H1 (cell line): ENCODE data around the gene FCHO1. TPM values are rescaled to one million over a fixed set of nuclear protein-coding genes. Genes with fewer than 3 reads are reported as not detected.

Experiments used
- CTCF ChIA-PET: fragments of 300-600 bp; sonication (Branson Sonifier 250); formaldehyde crosslinking; loops from one replicate; lab custom pipeline; 2021; ENCODE audit not compliant: partially characterized antibody; lab: Charles Lee
- POLR2A ChIA-PET: fragments of 300-600 bp; sonication (Branson Sonifier 250); formaldehyde crosslinking; loops from one replicate; lab custom pipeline; 2021; ENCODE audit warnings: inconsistent platforms; ENCODE audit not compliant: partially characterized antibody; lab: Charles Lee
- DNase-seq, 2 experiments: peaks; one replicate each; pipeline versions ENCODE4 v3.0.0 to v3.0.0-alpha.2; 2010 to 2022; ENCODE audit warnings: low spot score in 2 of 2, low read depth in 1 of 2, mixed read lengths in 1 of 2
- FAIRE-seq: peaks from 2 replicates; lab custom pipeline; 2011; peaks lifted over from hg19 to GRCh38; lab: Jason Lieb, UNC
- H2AFZ ChIP-seq: 2 replicates; pipeline ENCODE4 v1.8.1; 2012; ENCODE audit warnings: low read length, inconsistent platforms
- H2AK5ac ChIP-seq: 2 replicates; pipeline ENCODE4 v1.6.1; 2013; ENCODE audit warnings: low read depth, low read length
- H2BK120ac ChIP-seq: replicated peaks from 2 replicates; pipeline ENCODE3; 2013; ENCODE audit warnings: low read depth, low read length, inconsistent platforms
- H2BK12ac ChIP-seq: 2 replicates; pipeline ENCODE4 v1.6.1; 2013; ENCODE audit warnings: low read depth, low read length
- H2BK15ac ChIP-seq: 2 replicates; pipeline ENCODE4 v1.6.1; 2013; ENCODE audit warnings: low read length
- H2BK20ac ChIP-seq: 2 replicates; pipeline ENCODE4 v1.6.1; 2013; ENCODE audit warnings: low read length
- H2BK5ac ChIP-seq: 2 replicates; pipeline ENCODE4 v1.6.1; 2013; ENCODE audit warnings: low read depth, low read length
- H3K14ac ChIP-seq: 2 replicates; pipeline ENCODE4 v1.6.1; 2013; ENCODE audit warnings: inconsistent platforms; ENCODE audit not compliant: insufficient read length
- H3K18ac ChIP-seq: 2 replicates; pipeline ENCODE4 v1.6.1; 2013; ENCODE audit warnings: low read length; ENCODE audit errors: extremely low read depth
- H3K23ac ChIP-seq: 2 replicates; pipeline ENCODE4 v1.6.1; 2013; ENCODE audit warnings: inconsistent platforms; ENCODE audit not compliant: insufficient read length
- H3K23me2 ChIP-seq: 2 replicates; pipeline ENCODE4 v1.6.1; 2013; ENCODE audit warnings: low read depth, low read length
- H3K27ac ChIP-seq: 2 replicates; pipeline ENCODE4 v1.6.1; 2011; ENCODE audit warnings: low read depth, low read length, inconsistent platforms
- H3K27me3 ChIP-seq, 4 experiments: replicated peaks in 1 of 4; 1 replicate in 1 of 4; 2 replicates in 3 of 4; pipeline versions ENCODE4 v1.6.1 to v1.8.1; 2011 to 2013; ENCODE audit warnings: low read length in 3 of 4, mild to moderate bottlenecking in 3 of 4, inconsistent platforms in 2 of 4, mixed read lengths in 2 of 4, moderate library complexity in 1 of 4; ENCODE audit not compliant: control insufficient read depth in 3 of 4, insufficient read depth in 3 of 4; ENCODE audit errors: extremely low read depth in 1 of 4
- H3K36me3 ChIP-seq, 4 experiments: 2 replicates each; pipeline versions ENCODE4 v1.6.1 to v1.8.1; 2011 to 2013; ENCODE audit warnings: mild to moderate bottlenecking in 4 of 4, low read length in 3 of 4, moderate library complexity in 2 of 4, control low read depth in 1 of 4, inconsistent platforms in 1 of 4; ENCODE audit not compliant: insufficient read depth in 4 of 4, control insufficient read depth in 2 of 4
- H3K4ac ChIP-seq: replicated peaks from 2 replicates; pipeline ENCODE3; 2013; ENCODE audit warnings: low read length, low read depth, mixed read lengths, inconsistent platforms; ENCODE audit not compliant: insufficient read length
- H3K4me1 ChIP-seq, 4 experiments: replicated peaks in 1 of 4; 1 replicate in 1 of 4; 2 replicates in 3 of 4; pipeline versions ENCODE4 v1.6.1 to v1.8.1; 2011 to 2013; ENCODE audit warnings: low read length in 3 of 4, inconsistent platforms in 2 of 4, mixed read lengths in 1 of 4; ENCODE audit not compliant: insufficient read depth in 4 of 4, control insufficient read depth in 3 of 4
- H3K4me2 ChIP-seq, 2 experiments: 2 replicates each; pipeline versions ENCODE4 v1.6.1 to v1.8.1; 2011 to 2013; ENCODE audit warnings: low read depth in 2 of 2, low read length in 2 of 2, control low read depth in 1 of 2, inconsistent platforms in 1 of 2, mild to moderate bottlenecking in 1 of 2; ENCODE audit not compliant: insufficient read depth in 1 of 2
- H3K4me3 ChIP-seq, 4 experiments: fragments of 200-600, 300-600 bp in 1 of 4; sonication (generic), shearing (Covaris generic), sonication (Bioruptor Twin) in 1 of 4; 2 replicates each; pipeline versions ENCODE4 v1.5.1 to v1.8.1; 2011 to 2016; ENCODE audit warnings: low read length in 4 of 4, low read depth in 3 of 4, control low read depth in 2 of 4, inconsistent platforms in 2 of 4, mild to moderate bottlenecking in 2 of 4, mixed read lengths in 1 of 4, moderate library complexity in 1 of 4; ENCODE audit not compliant: insufficient read depth in 2 of 4; ENCODE audit errors: extremely low read depth in 1 of 4
- H3K56ac ChIP-seq: replicated peaks from 2 replicates; pipeline ENCODE3; 2013; ENCODE audit warnings: low read depth, mild to moderate bottlenecking, mixed read lengths, low read length, inconsistent platforms; ENCODE audit not compliant: insufficient read length
- H3K79me1 ChIP-seq: 2 replicates; pipeline ENCODE4 v1.6.1; 2013; ENCODE audit warnings: low read depth, low read length, control low read depth
- H3K79me2 ChIP-seq, 2 experiments: 2 replicates each; pipeline versions ENCODE4 v1.6.1 to v1.8.1; 2012 to 2013; ENCODE audit warnings: low read length in 2 of 2, mild to moderate bottlenecking in 2 of 2, inconsistent platforms in 1 of 2; ENCODE audit not compliant: insufficient read depth in 2 of 2, control insufficient read depth in 1 of 2
- H3K9ac ChIP-seq, 4 experiments: replicated peaks in 1 of 4; 1 replicate in 1 of 4; 2 replicates in 3 of 4; pipeline versions ENCODE4 v1.6.1 to v1.8.1; 2011 to 2013; ENCODE audit warnings: low read depth in 3 of 4, low read length in 3 of 4, control low read depth in 2 of 4, mild to moderate bottlenecking in 2 of 4, moderate library complexity in 2 of 4, inconsistent platforms in 1 of 4; ENCODE audit errors: extremely low read depth in 1 of 4
- H3K9me3 ChIP-seq, 2 experiments: 2 replicates each; pipeline versions ENCODE4 v1.6.1 to v1.8.1; 2012 to 2013; ENCODE audit warnings: mild to moderate bottlenecking in 2 of 2, moderate library complexity in 2 of 2, control low read depth in 1 of 2, inconsistent platforms in 1 of 2, low read depth in 1 of 2, low read length in 1 of 2, mixed read lengths in 1 of 2; ENCODE audit not compliant: insufficient read depth in 2 of 2
- H4K20me1 ChIP-seq, 2 experiments: replicated peaks in 1 of 2; 2 replicates each; pipeline versions ENCODE3 to v1.8.1; 2011 to 2013; ENCODE audit warnings: inconsistent platforms in 2 of 2, low read length in 2 of 2, mild to moderate bottlenecking in 1 of 2; ENCODE audit not compliant: insufficient read depth in 2 of 2, control insufficient read depth in 1 of 2
- H4K5ac ChIP-seq: 2 replicates; pipeline ENCODE4 v1.6.1; 2013; ENCODE audit warnings: low read length, low read depth, mixed read lengths, inconsistent platforms; ENCODE audit not compliant: insufficient read length
- H4K8ac ChIP-seq: 2 replicates; pipeline ENCODE4 v1.8.0; 2013; ENCODE audit warnings: mild to moderate bottlenecking, moderate library complexity, low read length, inconsistent platforms; ENCODE audit not compliant: insufficient read depth; ENCODE audit errors: extremely low read depth
- H4K91ac ChIP-seq: replicated peaks from 2 replicates; pipeline ENCODE3; 2013; ENCODE audit warnings: low read length, mixed read lengths, inconsistent platforms; ENCODE audit not compliant: insufficient read length
- WGBS, 2 experiments: shearing (Covaris generic) in 1 of 2; methylation state at CpG; one replicate each; pipeline versions ENCODE4 v1.1.6 to v1.1.7; 2013 to 2015; ENCODE audit warnings: low lambda C conversion rate in 2 of 2, mixed read lengths in 2 of 2, inconsistent platforms in 1 of 2, low coverage in 1 of 2, missing lambda C conversion rate in 1 of 2; ENCODE audit not compliant: insufficient replicate concordance in 2 of 2, insufficient coverage in 1 of 2, insufficient read length in 1 of 2; ENCODE audit errors: extremely low coverage in 1 of 2, missing lambda C conversion rate in 1 of 2; 5-methylcytosine and 5-hydroxymethylcytosine counted together
- polyA plus RNA-seq, 7 experiments: library from polyadenylated mRNA; depleted of rRNA in 3 of 7; stranded (reverse) in 5 of 7; unstranded in 2 of 7; fragments of >200 nt in 5 of 7; fragments of 200-250 nt in 2 of 7; gene quantifications; 1 replicate in 5 of 7; 2 replicates in 1 of 7; 4 replicates in 1 of 7; pipeline versions ENCODE4 v1.2.1 to v1.2.3, GENCODE V29; 2011 to 2013; ENCODE audit warnings: missing spikeins in 2 of 7, mixed read lengths in 2 of 7
- total RNA-seq: library from RNA; stranded (reverse); fragmentation: NEBNext Ultra II Directional; extraction: Animal tissue kit (Norgen Biotek cat#: 25700); gene quantifications from 2 replicates; pipeline ENCODE4 v1.2.1, GENCODE V29; 2021

FCHO1 gene
- total and polyA plus RNA-seq, 2 of the 8 experiments (the other 6 are each of a cell fraction or from before 2014, with no cell fraction given), result 13.0 to 25.9 TPM

DNA sequence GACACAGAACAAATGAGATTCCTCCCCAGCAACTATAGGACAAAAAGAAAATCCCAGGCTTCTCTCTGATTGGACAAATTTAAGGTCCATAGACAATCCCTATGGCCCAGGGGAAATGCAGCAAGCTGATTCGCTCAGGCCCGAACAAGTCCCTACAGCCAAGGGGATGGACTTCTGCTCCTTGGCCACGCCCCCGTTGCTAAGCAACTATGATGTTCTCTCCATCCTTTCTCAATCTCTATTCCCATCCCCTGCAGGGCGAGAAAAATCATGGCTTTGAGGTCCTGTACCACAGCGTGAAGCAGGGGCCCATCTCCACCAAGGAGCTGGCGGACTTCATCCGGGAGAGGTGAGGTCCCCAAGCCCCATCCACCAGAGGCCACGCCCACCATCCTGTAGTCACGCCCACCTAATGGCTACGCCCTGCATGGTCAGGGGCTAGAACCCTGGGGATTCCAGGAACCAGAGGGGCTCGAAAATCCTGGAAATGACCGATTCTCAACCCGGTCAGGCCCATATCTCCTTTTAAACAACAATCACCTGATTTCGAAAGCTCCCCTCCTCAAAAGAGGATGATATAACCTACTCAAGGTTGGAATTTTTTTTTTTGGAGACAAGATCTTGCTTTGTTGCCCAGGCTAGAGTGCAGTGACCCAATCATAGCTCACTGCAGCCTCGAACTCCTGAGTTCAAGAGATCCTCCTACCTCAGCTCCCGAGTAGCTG is 11.4 kb downstream of the FCHO1 start:
- Histone ChIP-seq H3K79me1 (no peaks in the 10 kb centered on the region), H3K36me3 (peaks cover 0 to 2% (median 0%) of the 10 kb centered on the region in 4 experiments; a peak in 1 of 8 replicates), H3K4me2 (peak overlapping the region; percentile 28 to 50; a peak in 3 of 4 replicates), H3K9ac (no peak overlapping the region), H2BK12ac (no peak overlapping the region), H3K23ac (no peak overlapping the region), H2AFZ (peak overlapping the region; percentile 70), H4K20me1 (no peaks in the 10 kb centered on the region), H2BK20ac (no peak overlapping the region), H3K4me1 (peaks cover 0 to 2% (median 0%) of the 10 kb centered on the region in 4 experiments; a peak in 3 of 7 replicates), H4K5ac (no peak overlapping the region), H3K18ac (no peak overlapping the region; the same call in 1 of the 2 replicates), H2AK5ac (no peak overlapping the region), H3K56ac (no peak overlapping the region), H2BK15ac (no peak overlapping the region), H3K4ac (no peak overlapping the region), H2BK5ac (no peak overlapping the region), H3K79me2 (no peaks in the 10 kb centered on the region), H3K27ac (no peak overlapping the region), H3K27me3 (no peaks in the 10 kb centered on the region), H4K8ac (no peak overlapping the region), H3K9me3 (no peaks in the 10 kb centered on the region), H4K91ac (no peak overlapping the region), H2BK120ac (no peak overlapping the region), H3K4me3 (peak overlapping the region in 3 of 4 experiments; percentile 0 to 27 (median 24); a peak in 3 of 8 replicates), H3K14ac (no peak overlapping the region), H3K23me2 (no peaks in the 10 kb centered on the region; the same call in 1 of the 2 replicates)
- WGBS, 2 experiments, result 47% methylated on average over 17 of the region's 17 CpGs; no CpG with 5 or more reads in 1 of the 2 experiments
- FAIRE-seq, result peak; percentile 100
- POLR2A ChIA-PET, result interaction anchor here (0.9 to 2.1 kb wide), 9 partner anchors 10 to 101 kb away, joined by 3 to 9 read pairs (median 3); no protein-coding TSS in a partner anchor
- CTCF ChIA-PET, result interaction anchor here (0.5 to 5.2 kb wide), 13 partner anchors 9 to 322 kb away, joined by 3 to 39 read pairs (median 4); no protein-coding TSS in a partner anchor
- peak in 1 of 2 experiments; percentile 92 for DNase-seq
